OCI-LY7 (cell line): Measurements from ENCODE around the gene REC8. TPM values are rescaled to one million over a fixed set of nuclear protein-coding genes. Genes with fewer than 3 reads are reported as not detected.

Source experiments
- BruUV-seq: library from RNA; stranded (reverse); fragments of 400-500 nt; replicated peaks from 2 replicates; lab custom pipeline; 2021; lab: Mats Ljungman, UMichigan
- CTCF ChIA-PET: fragments of 300-600 bp; sonication (Branson Sonifier 250); formaldehyde crosslinking; loops from one replicate; lab custom pipeline; 2022; ENCODE audit warnings: antibody characterized with exemption; ENCODE audit not compliant: unreplicated experiment; lab: Charles Lee
- POLR2A ChIA-PET: fragments of 300-600 bp; sonication (Branson Sonifier 250); formaldehyde crosslinking; loops from one replicate; lab custom pipeline; 2022; ENCODE audit warnings: antibody characterized with exemption; lab: Charles Lee
- DNase-seq: peaks from one replicate; pipeline ENCODE4 v3.0.0-alpha.2; 2015; ENCODE audit warnings: low spot score
- H2AFZ ChIP-seq: fragments of 200-600 bp; sonication (generic), shearing (Covaris generic); 2 replicates; pipeline ENCODE4 v1.6.1; 2014; ENCODE audit warnings: mild to moderate bottlenecking, antibody characterized with exemption, low read length, moderate library complexity
- H3K27ac ChIP-seq: fragments of 200-600 bp; sonication (generic); 2 replicates; pipeline ENCODE4 v1.5.1; 2014; ENCODE audit warnings: mixed run types, low read depth, mild to moderate bottlenecking, moderate library complexity, low read length, inconsistent platforms; ENCODE audit not compliant: poor library complexity, severe bottlenecking
- H3K36me3 ChIP-seq: fragments of 200-600 bp; sonication (generic); 2 replicates; pipeline ENCODE4 v1.6.1; 2014; ENCODE audit warnings: mild to moderate bottlenecking, antibody characterized with exemption, low read length, moderate library complexity, mixed read lengths; ENCODE audit not compliant: insufficient read depth
- H3K4me1 ChIP-seq: fragments of 200-600 bp; sonication (generic); 2 replicates; pipeline ENCODE4 v1.5.1; 2014; ENCODE audit warnings: mild to moderate bottlenecking, low read length; ENCODE audit not compliant: insufficient read depth, poor library complexity, severe bottlenecking
- H3K4me2 ChIP-seq: fragments of 200-600 bp; sonication (generic); 2 replicates; pipeline ENCODE4 v1.6.1; 2014; ENCODE audit warnings: mild to moderate bottlenecking, low read length
- H3K4me3 ChIP-seq: fragments of 200-600 bp; sonication (generic); 2 replicates; pipeline ENCODE4 v1.5.1; 2014; ENCODE audit warnings: mild to moderate bottlenecking, low read depth, low read length; ENCODE audit not compliant: poor library complexity, severe bottlenecking
- H3K79me2 ChIP-seq: fragments of 200-600 bp; sonication (generic); 2 replicates; pipeline ENCODE4 v1.6.1; 2016; ENCODE audit warnings: low read depth, mild to moderate bottlenecking, low read length, moderate library complexity, mixed read lengths; ENCODE audit not compliant: insufficient read depth
- H3K9me2 ChIP-seq: fragments of 200-600 bp; sonication (generic); 2 replicates; pipeline ENCODE4 v1.6.1; 2016; ENCODE audit warnings: mild to moderate bottlenecking, low read length, mixed read lengths; ENCODE audit not compliant: insufficient read depth
- H3K9me3 ChIP-seq: fragments of 200-600 bp; sonication (generic); 2 replicates; pipeline ENCODE4 v1.6.1; 2014; ENCODE audit warnings: mild to moderate bottlenecking, mixed run types, low read length, mixed read lengths
- H4K20me1 ChIP-seq: fragments of 200-600 bp; sonication (generic); 2 replicates; pipeline ENCODE4 v1.6.1; 2014; ENCODE audit warnings: mild to moderate bottlenecking, antibody characterized with exemption, low read length, moderate library complexity, mixed read lengths; ENCODE audit not compliant: insufficient read depth
- CTCF ChIP-seq: fragments of 200-600 bp; sonication (generic); conservative IDR thresholded peaks from 2 replicates; pipeline ENCODE4 v1.5.1; 2014; ENCODE audit warnings: mild to moderate bottlenecking, antibody characterized with exemption, low read length, moderate library complexity, mixed read lengths
- EZH2phosphoT487 ChIP-seq: fragments of 200-600 bp; sonication (generic); IDR thresholded peaks from 2 replicates; pipeline ENCODE4 v1.6.1; 2018; ENCODE audit warnings: low read depth, borderline replicate concordance, mild to moderate bottlenecking, mixed run types, antibody characterized with exemption, low read length, moderate library complexity, mixed read lengths
- intact Hi-C: fragments of 100-400 bp; cut with micrococcal nuclease; formaldehyde crosslinking; loops from one replicate; pipeline ENCODE4 v1.10.0; 2022; ENCODE audit not compliant: unreplicated experiment
- total RNA-seq, 2 experiments: library from RNA; depleted of rRNA in 1 of 2; stranded (reverse); fragments of >200 nt in 1 of 2; shearing (Covaris generic) in 1 of 2; gene quantifications; 2 replicates each; pipeline ENCODE4 v1.2.3, GENCODE V29; 2014 to 2022

Gene REC8
- total RNA-seq, 2 experiments from 2014 or later: 9.8 to 14.2 TPM

- Histone ChIP-seq H3K4me2 (no peak overlapping the region), H3K4me3 (no peak overlapping the region), H4K20me1 (no peaks in the 10 kb centered on the region), H3K4me1 (no peaks in the 10 kb centered on the region), H3K9me3 (no peaks in the 10 kb centered on the region), H3K9me2 (no peaks in the 10 kb centered on the region), H3K27ac (no peak overlapping the region), H3K36me3 (peaks cover 78% of the 10 kb centered on the region), H2AFZ (no peak overlapping the region), H3K79me2 (no peaks in the 10 kb centered on the region)
- POLR2A ChIA-PET: interaction anchor here (1.7 kb wide), 1 partner anchor 9 kb away, joined by 8 read pairs; the partner anchor contains the start of genes PSME2 and RNF31
- intact Hi-C loops: no loop called here
- BruUV-seq: no TSS peak
- TF ChIP-seq EZH2phosphoT487 (no peak), CTCF (no peak)
- CTCF ChIA-PET: interaction anchor here (0.6 kb wide), 1 partner anchor 61 kb away, joined by 3 read pairs; no protein-coding TSS in a partner anchor
- DNase-seq: no peak
Measured at GRCh38 chr14:24155100-24155499, 16.8 kb upstream of the REC8 start.

- H3K4me3 ChIP-seq: no peak overlapping the region
- no peaks in the 10 kb centered on the region for H4K20me1 ChIP-seq
- H3K79me2 ChIP-seq: peaks cover 2% of the 10 kb centered on the region; the same call in 1 of the 2 replicates
- H3K4me1 ChIP-seq: peaks cover 10% of the 10 kb centered on the region
- BruUV-seq: no TSS peak
- H3K27ac ChIP-seq: no peak overlapping the region
- TF ChIP-seq EZH2phosphoT487: no peak
- TF ChIP-seq CTCF: no peak
- H3K36me3 ChIP-seq: peaks cover 69% of the 10 kb centered on the region
- H3K9me2 ChIP-seq: no peaks in the 10 kb centered on the region
- H2AFZ ChIP-seq: no peak overlapping the region
- intact Hi-C loops: no loop called here
- no peaks in the 10 kb centered on the region for H3K9me3 ChIP-seq
- no peak overlapping the region for H3K4me2 ChIP-seq
- CTCF ChIA-PET: interaction anchor here (0.5 kb wide), 1 partner anchor 78 kb away, joined by 9 read pairs; no protein-coding TSS in a partner anchor
- no peak for DNase-seq
- POLR2A ChIA-PET: interaction anchor here (0.6 to 1.7 kb wide), 2 partner anchors 10 to 25 kb away, joined by 3 to 8 read pairs; partner anchors contain the start of genes PSME2 and RNF31
Measured at GRCh38 chr14:24156840-24157239, 15.0 kb upstream of the REC8 start.

DNA sequence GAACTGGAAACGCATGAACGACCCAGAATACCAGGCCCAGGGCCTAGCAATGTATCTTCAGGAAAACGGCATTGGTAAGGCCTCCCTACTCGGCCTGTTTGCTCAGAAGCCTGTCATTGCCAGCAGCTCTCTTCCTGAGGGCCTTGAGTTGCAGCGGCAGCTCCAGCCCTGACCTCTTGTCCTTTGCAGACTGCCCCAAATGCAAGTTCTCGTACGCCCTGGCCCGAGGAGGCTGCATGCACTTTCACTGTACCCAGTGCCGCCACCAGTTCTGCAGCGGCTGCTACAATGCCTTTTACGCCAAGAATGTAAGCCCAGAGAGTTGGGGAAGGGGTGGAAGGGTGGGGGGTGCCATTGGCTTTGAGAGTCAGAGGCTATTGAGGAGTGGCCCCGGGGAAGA is 14.5 kb upstream of the REC8 start:
- peaks cover 65% of the 10 kb centered on the region for H3K36me3 ChIP-seq
- H3K4me2 ChIP-seq: no peak overlapping the region
- CTCF ChIA-PET: no interaction called here
- H3K27ac ChIP-seq: no peak overlapping the region
- no peak for DNase-seq
- H2AFZ ChIP-seq: no peak overlapping the region
- peaks cover 6% of the 10 kb centered on the region; the same call in 1 of the 2 replicates for H3K79me2 ChIP-seq
- H3K4me1 ChIP-seq: peaks cover 14% of the 10 kb centered on the region
- POLR2A ChIA-PET: no interaction called here
- BruUV-seq: no TSS peak
- TF ChIP-seq EZH2phosphoT487 (no peak), CTCF (no peak)
- no peaks in the 10 kb centered on the region for H3K9me2 ChIP-seq
- intact Hi-C loops: no loop called here
- H3K4me3 ChIP-seq: no peak overlapping the region
- H3K9me3 ChIP-seq: no peaks in the 10 kb centered on the region
- H4K20me1 ChIP-seq: no peaks in the 10 kb centered on the region
